Stimulated activated CD4-positive, alpha-beta T cell treated with anti-CD3 and anti-CD28 coated beads, Interleukin-1b, Interleukin-23, amount 100 ng/mL, for 4 hours (primary cell): Measurements from ENCODE around the gene RBMS3.
"Not testable (repeated sequence)": the region's sequence is repeated elsewhere in the genome, so short reads cannot be mapped to it uniquely, and the experiment has no call there.

Experiments used
- DNase-seq, 2 donors: peaks; one replicate each; pipeline ENCODE4 v3.0.0-alpha.2; 2020; ENCODE audit warnings: low read depth in 2 of 2

RBMS3 gene

GRCh38 chr3:29429055-29429679 lies 148.3 kb downstream of the RBMS3 start:
- DNase-seq, result no peak

GRCh38 chr3:29430558-29430971 lies 149.7 kb downstream of the RBMS3 start:
- DNase-seq, result no peak

GRCh38 chr3:29436612-29437323 lies 155.9 kb downstream of the RBMS3 start:
- no peak for DNase-seq

- DNase-seq, result no peak
Measured at GRCh38 chr3:29438580-29438979, 157.7 kb downstream of the RBMS3 start.

- no peak for DNase-seq
Measured at GRCh38 chr3:29440413-29441305, 159.8 kb downstream of the RBMS3 start.

GRCh38 chr3:29441422-29441821 lies 160.6 kb downstream of the RBMS3 start:
- no peak for DNase-seq

- no peak for DNase-seq
Measured at GRCh38 chr3:29447946-29448627, 167.2 kb downstream of the RBMS3 start.

- no peak for DNase-seq
Measured at GRCh38 chr3:29451920-29452319, 171.0 kb downstream of the RBMS3 start.

GRCh38 chr3:29452934-29453283 lies 172.0 kb downstream of the RBMS3 start:
- DNase-seq, result no peak

GRCh38 chr3:29453284-29454001 lies 172.6 kb downstream of the RBMS3 start:
- DNase-seq, result no peak

- DNase-seq, result no peak
Measured at GRCh38 chr3:29454161-29454611, 173.3 kb downstream of the RBMS3 start.

- DNase-seq, result no peak
Measured at GRCh38 chr3:29456901-29457300, 176.0 kb downstream of the RBMS3 start.

- no peak for DNase-seq
Measured at GRCh38 chr3:29463304-29463703, 182.4 kb downstream of the RBMS3 start.

- DNase-seq, result no peak
Measured at GRCh38 chr3:29465836-29466235, 185.0 kb downstream of the RBMS3 start.

- DNase-seq, result no peak
Measured at GRCh38 chr3:29466442-29466841, 185.6 kb downstream of the RBMS3 start.

GRCh38 chr3:29468187-29468586 lies 187.3 kb downstream of the RBMS3 start:
- no peak for DNase-seq

- DNase-seq, result not testable (repeated sequence)
Measured at GRCh38 chr3:29473481-29474170, 192.8 kb downstream of the RBMS3 start.

GRCh38 chr3:29475305-29475840 lies 194.5 kb downstream of the RBMS3 start:
- DNase-seq, result no peak

GRCh38 chr3:29475854-29476253 lies 195.0 kb downstream of the RBMS3 start:
- DNase-seq, result no peak

GRCh38 chr3:29478611-29479010 lies 197.7 kb downstream of the RBMS3 start:
- no peak for DNase-seq
